Cerebellar nuclear complex (tissue), 1 donor: Measurements from ENCODE around the gene CREB3L1.

Experiments used
- DNase-seq, 2 experiments: peaks; one replicate each; lab custom pipeline; 2025; lab: John Stamatoyannopoulos, UW

The CREB3L1 gene

GRCh38 chr11:46346886-46347636, 69.6 kb downstream of the CREB3L1 start, which contains the start of gene DGKZ:
DGKZ (plus strand) TSS chr11:46347463; CDS start chr11:46347660, 197 bp downstream.
- DNase-seq: peak; percentile 39 to 48

GRCh38 chr11:46347637-46348311, 70.3 kb downstream of the CREB3L1 start:
- no peak for DNase-seq

DNA sequence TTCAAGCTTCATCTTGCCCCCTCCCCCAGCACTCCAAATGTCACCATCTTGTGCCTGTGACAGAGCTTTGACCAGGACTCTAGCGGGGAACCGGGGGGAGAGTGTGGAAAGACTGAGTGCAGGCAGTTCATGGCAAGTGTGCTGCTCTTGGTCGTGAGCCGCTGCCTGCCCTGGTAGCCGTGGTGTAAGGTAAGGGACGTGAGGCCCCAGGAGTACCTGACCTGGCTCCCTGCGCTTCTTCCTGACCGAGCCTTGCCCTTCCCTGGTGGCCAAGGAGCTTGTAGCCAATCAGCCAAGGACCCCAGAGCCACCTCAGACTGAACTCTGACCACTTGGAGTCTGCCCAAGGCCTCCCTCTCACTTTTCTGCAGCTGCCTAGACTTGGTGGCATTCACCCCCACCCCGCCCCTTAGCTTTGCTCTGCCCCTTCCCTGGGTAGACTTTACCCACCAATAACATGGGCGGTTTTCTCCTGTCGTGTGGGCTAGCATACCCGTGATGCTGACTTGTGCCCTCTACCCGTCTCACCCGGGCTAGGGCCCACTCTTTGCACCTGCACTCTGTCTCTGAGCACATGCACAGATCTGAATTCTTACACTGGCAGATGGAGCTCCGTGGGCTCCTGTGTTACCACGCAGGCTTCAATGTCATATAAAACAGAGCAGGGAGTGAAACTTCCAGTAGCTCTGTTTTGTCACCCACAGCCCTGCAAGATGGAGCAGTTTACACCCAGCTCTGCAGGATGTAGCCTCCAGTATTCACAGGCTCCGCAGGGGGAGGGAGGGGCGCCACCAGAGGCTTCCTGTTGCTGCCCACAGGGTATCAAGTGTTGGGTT, 71.3 kb downstream of the CREB3L1 start:
- DNase-seq: no peak

DNA sequence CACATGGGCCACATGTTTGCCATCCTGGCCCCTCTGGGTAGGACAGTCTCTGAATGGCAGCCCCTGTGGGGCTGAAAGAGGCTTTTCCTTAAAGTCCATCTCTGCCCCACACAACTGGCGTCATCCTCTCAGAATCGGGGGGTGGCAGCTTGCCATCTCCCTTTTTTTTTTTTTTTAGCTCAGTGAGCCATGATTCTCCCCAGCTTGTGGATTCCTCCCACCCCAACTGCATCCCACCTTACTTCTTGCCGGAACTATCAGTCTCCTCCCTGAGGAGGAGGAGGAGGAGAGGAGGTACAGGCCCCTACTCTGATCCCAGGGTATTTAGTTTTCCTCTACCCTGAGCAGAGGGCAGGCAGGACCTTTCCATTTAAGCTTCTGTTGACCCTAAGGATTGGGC, 73.2 kb downstream of the CREB3L1 start:
- no peak for DNase-seq

DNA sequence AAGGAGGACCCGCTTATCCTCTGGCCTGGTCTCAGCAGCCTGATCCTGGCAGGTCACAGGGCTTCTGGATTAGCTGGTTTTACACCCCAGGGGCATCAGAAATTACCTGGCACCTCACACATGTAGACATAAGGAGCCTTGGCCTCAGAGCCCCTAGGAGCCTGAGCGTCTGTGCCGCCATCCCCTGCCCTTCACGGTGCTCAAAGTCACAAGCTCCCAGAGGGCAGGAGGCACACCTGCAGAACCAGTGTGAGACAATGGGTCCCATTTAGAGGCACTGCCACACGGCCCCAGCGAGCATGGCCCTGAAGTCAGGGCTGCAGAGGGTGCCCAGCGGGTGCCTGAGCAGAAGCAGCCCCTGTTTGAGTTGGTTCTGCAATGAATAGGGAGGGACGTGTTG, 73.7 kb downstream of the CREB3L1 start:
- DNase-seq: no peak

GRCh38 chr11:46351606-46352005, 74.1 kb downstream of the CREB3L1 start:
- DNase-seq: no peak

DNA sequence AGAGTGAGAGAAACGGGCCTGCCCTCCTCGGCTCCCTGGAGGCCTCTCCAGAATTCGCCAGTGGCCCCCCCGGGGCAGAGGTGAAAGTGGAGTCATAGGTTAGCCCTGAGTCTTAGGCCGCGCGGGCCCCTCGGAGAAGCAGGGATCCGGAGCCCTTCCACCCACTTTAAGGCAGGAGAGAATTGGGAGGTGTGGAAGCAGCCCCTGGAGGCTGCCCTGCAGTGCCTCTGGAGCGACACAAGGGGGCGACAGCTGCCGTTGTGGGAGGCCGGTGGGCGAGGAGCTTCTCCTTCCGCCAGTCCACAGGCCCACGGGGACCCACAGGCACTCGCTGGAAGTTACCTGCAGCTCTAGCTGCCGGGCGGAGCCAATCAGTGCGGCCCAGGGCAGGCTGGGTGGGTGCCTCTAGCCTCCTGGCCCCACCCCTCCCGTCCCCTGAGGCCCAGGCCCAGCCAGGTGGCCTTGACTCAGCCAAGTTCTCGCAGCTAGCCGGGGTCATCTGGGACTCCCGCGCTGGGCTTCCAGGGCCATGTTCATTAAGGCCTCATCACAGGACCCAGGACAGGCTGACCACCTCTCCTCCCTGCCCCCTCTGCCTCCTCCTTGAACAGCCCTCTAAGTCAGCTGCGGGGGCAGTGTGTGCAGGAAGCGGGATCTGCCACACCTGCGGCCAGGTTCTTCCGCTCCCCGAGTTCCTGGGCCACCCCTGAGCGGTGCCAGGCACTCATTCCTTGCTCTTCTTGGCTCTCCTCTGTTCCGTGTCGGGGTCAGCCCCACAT, 74.8 kb downstream of the CREB3L1 start:
- DNase-seq: no peak

GRCh38 chr11:46353698-46354097, 76.2 kb downstream of the CREB3L1 start:
- DNase-seq: no peak

- DNase-seq: no peak
These were observed 79.5 kb downstream of the CREB3L1 start for GRCh38 chr11:46356924-46357482.

- DNase-seq: peak in 1 of 2 experiments; percentile 21
These were observed 80.0 kb downstream of the CREB3L1 start for GRCh38 chr11:46357483-46357936.

- DNase-seq: no peak
These were observed 82.5 kb downstream of the CREB3L1 start for GRCh38 chr11:46359953-46360352.

GRCh38 chr11:46360878-46361277, 83.4 kb downstream of the CREB3L1 start:
- no peak for DNase-seq

- no peak for DNase-seq
These were observed 84.1 kb downstream of the CREB3L1 start for GRCh38 chr11:46361283-46362155.

- no peak for DNase-seq
These were observed 84.9 kb downstream of the CREB3L1 start for GRCh38 chr11:46362156-46363030.

- DNase-seq: no peak
These were observed 85.6 kb downstream of the CREB3L1 start for GRCh38 chr11:46363031-46363407.

DNA sequence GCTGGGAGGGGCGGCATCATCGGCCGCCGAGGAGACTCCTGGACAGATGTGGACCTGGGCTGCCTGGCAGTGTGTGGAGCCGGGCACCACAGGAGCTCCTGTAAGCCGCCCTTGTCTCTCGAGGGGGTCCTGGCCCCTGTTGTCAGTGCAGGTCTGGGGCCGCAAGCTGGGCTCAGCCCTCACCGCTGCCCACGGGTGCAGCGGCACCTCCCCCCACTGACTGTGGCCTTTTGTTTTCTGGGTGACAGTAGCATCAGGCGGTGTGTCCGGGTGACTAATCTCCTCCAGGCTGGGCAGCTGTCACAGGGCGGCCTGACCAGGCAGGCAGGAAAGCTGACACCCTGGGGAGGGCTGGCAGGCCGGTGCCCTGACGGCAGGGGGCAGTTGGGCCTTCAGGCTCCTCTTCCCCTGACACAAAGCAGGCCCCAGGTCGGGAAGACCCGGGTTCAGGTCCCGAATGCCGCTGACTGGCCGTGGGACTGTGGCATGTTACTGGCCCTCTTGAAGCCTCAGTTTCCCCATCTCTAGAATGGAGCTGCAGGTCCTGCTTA, 86.1 kb downstream of the CREB3L1 start:
- DNase-seq: no peak

- DNase-seq: no peak
These were observed 86.6 kb downstream of the CREB3L1 start for GRCh38 chr11:46364056-46364455.

DNA sequence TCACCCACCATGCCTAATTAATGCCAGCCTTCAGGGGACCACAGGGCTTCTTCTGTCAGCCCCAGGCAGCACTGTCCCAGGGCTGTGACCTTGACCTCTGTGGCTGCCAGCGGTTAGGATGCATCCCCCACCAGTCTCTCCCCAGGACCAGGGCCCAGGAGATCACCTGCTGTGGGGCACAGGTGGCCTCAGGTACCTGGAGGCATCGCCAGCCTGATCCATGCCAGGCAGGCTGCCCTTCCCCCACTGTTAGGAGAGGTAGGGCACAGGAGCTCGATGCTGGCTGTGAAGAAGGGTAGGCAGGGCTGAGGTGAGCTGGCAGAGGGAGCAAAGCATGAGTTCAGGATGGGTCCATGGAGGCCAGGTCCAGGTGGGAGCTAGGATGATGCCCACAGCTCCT, 87.3 kb downstream of the CREB3L1 start:
- no peak for DNase-seq

- no peak for DNase-seq
These were observed 88.8 kb downstream of the CREB3L1 start for GRCh38 chr11:46366260-46366659.
